ENCODE data around the gene EML2. TPM values are rescaled to one million over a fixed set of nuclear protein-coding genes. Genes with fewer than 3 reads are reported as not detected.

The EML2 gene
- total RNA-seq, 4 donors from 2014 or later, result 18.0 to 22.4 (median 19.9) TPM

DNA sequence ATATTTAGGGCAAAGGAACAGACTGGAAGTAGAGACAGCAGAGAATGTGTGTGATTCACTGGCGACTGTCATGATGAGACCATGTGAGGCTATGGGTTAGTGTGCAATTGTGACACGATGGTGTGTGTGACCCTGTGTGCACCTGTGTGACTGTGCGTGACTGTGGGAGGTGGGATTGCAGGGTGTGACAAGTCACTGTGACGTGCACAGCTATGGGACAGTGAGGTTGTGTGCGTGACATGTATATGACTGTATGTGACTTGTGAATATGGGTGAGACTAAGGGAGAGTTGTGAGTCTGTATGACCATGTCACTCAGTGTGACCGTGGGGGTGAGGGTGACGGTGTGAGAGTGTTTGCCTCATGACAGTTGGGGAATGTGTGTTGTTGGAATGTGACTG, 25.4 kb upstream of the EML2 start:
- TF ChIP-seq, protein P1, sequence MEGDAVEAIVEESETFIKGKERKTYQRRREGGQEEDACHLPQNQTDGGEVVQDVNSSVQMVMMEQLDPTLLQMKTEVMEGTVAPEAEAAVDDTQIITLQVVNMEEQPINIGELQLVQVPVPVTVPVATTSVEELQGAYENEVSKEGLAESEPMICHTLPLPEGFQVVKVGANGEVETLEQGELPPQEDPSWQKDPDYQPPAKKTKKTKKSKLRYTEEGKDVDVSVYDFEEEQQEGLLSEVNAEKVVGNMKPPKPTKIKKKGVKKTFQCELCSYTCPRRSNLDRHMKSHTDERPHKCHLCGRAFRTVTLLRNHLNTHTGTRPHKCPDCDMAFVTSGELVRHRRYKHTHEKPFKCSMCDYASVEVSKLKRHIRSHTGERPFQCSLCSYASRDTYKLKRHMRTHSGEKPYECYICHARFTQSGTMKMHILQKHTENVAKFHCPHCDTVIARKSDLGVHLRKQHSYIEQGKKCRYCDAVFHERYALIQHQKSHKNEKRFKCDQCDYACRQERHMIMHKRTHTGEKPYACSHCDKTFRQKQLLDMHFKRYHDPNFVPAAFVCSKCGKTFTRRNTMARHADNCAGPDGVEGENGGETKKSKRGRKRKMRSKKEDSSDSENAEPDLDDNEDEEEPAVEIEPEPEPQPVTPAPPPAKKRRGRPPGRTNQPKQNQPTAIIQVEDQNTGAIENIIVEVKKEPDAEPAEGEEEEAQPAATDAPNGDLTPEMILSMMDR (IDR thresholded peaks at IDR 0.05), result no peak
- ATAC-seq (ENCODE audit: low FRiP score), result no peak
- DNase-seq (ENCODE audit: low spot score), result no peak

DNA sequence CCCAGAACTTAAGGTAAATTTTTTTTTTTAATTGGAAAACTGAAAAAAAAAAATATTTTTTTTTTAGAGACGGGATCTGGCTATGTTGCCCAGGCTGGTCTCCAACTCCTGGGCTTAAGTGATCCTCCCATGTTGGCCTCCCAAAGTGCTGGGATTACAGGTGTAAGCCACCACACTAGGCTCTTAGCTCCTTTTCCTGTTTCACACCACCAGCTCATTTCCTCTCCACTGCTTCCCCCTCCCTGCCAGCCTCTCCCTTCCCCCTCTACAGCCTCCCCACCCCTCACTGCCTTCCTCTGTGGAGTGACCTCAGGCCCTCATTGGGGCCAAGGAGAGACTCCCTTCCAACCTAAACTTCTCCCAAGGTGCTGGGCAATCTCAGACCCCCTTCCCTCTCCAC, 24.6 kb upstream of the EML2 start:
- TF ChIP-seq, protein P1 (IDR thresholded peaks at IDR 0.05), result no peak
- no peak for DNase-seq (ENCODE audit: low spot score)
- no peak for ATAC-seq (ENCODE audit: low FRiP score)

DNA sequence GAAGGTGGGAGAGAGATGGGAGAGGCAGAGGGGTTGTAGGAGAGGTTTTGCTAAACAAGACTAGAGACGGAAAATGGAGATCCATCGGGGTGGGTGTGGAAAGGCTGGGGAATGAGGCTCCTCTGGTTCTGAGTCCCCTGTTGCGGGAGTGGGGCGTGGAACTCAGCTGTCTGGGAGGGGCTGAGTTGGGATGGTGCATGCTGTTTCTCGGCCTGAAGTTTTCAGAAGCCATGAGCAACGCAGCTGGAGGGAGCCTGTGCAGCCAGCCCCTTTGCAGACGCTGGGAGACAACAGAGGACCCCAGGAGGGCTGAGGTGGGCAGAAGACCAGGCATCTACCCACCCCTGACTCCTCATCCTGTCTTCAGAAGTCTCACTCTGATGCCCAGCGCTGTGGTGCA, 21.4 kb upstream of the EML2 start:
- DNase-seq (ENCODE audit: low spot score) (no peak), ATAC-seq (ENCODE audit: low FRiP score) (no peak)
- TF ChIP-seq, protein P1 (IDR thresholded peaks at IDR 0.05), result no peak

DNA sequence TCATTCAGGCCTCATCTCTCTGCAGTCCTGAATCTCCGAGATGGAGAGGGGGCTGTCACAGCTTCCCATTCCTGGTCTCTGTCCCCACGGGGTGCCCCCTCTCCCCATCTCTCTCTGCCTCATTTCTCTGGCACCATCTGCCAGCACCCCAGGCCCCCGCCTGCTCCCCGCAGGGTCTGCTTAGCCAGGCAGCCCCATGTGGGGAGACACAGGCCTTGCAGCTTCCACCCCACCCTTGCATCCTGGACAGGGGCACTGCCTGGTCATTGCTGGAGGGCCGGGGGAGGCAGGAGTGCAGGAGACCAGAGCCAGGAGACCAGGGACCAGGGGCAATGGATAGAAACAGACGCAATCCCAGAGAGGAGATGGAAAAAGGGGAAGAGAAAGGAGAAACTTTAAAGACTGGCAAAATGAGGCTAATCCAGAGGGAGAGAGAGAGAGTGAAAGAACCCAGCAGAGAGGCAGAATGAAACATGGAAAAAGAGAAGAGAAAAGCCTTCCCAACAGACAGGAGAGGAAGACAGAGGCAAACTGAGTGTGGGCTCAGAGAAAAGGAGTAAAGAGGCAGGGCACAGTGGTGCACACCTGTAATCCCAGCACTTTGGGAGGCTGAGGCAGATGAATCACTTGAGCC, 20.0 kb upstream of the EML2 start:
- DNase-seq (ENCODE audit: low spot score) (no peak), ATAC-seq (ENCODE audit: low FRiP score) (no peak)

DNA sequence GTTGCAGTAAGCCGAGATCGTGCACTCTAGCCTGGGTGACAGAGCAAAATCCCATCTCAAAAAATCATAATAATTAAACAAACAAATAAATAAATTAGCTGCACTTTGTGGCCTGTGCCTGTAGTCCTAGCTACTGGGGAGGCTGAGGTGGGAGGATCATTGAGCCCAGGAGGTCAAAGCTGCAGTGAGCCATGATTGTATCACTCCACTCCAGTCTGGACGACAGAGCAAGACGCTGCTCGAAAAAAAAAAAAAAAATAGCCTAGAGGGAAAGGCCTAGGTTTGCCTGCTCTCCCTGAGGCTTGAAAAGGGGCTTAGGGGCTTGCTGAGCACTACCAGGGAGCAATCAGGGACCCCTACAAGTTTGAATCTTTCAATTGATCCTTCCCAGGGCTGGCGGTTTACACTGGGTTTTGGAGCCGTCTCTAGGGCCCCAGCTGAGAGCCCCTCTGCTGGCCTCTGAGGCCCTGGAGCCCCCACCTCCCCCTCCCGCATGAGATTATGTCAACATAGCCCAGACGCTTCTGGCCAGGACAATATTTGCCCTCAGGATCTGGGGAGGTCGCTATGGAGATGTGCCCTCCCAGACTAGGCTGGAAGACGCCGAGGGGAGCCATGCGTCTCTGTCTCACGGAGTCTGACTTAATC, 18.4 kb upstream of the EML2 start:
- DNase-seq (ENCODE audit: low spot score) (no peak), ATAC-seq (ENCODE audit: low FRiP score) (no peak)
- TF ChIP-seq, protein P1 (IDR thresholded peaks at IDR 0.05), result no peak

More for the DNA sequence above, 20.0 kb upstream of the EML2 start:
- TF ChIP-seq, protein P1 (IDR thresholded peaks at IDR 0.05), result no peak

DNA sequence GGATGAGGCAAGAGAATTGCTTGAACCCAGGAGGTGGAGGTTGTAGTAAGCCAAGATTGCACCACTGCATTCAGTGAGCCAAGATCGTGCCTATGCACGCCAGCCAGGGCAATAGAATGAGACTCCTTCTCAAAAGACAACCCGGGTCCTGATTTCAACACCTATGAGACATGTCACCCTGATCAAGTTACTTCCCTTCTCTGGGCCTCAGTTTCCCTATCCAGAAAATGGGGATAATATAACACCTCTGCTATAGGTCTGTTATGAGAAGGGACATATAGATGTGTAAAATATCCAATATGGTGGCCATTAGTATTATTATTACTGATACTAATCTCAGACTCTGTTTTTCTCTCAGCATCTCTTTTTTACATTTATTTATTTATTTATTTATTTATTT, 15.9 kb upstream of the EML2 start:
- TF ChIP-seq, protein P1 (IDR thresholded peaks at IDR 0.05), result no peak
- no peak for ATAC-seq (ENCODE audit: low FRiP score)
- DNase-seq (ENCODE audit: low spot score), result no peak

DNA sequence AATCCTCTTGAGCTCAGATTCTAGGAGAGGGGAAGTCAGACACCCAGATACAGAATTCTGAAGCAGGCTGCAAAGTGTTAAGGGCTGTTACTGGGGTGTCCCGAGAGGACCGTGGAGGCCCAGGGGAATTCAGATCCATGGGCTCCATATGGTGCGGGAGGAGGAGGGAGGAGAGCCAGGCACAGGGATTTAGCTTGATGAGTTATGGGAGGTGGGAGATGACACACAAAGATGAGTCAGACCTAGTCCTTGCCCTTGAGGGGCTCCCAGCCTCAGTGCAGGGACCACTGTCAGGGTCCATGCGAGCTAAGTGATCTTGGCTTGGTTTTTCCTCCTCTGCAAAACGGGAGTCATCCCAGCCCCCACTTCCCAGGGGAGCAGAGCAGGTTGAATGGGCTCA, 14.4 kb upstream of the EML2 start:
- ATAC-seq (ENCODE audit: low FRiP score) (no peak), DNase-seq (ENCODE audit: low spot score) (no peak)
- TF ChIP-seq, protein P1 (IDR thresholded peaks at IDR 0.05), result no peak
